ENCODE results near the gene OTOA.
"Not testable (repeated sequence)": the region's sequence is repeated elsewhere in the genome, so short reads cannot be mapped to it uniquely, and the experiment has no call there.

The OTOA gene

GRCh38 chr16:21663889-21664647 is at the start of gene OTOA:
Gene OTOA (plus strand): TSS chr16:21663968. CDS start chr16:21678515, 14,547 bp downstream.
- DNase-seq: peak; percentile 12

- no peak for DNase-seq
Measured at GRCh38 chr16:21614896-21615295, 48.9 kb upstream of the OTOA start.

GRCh38 chr16:21617607-21618006 is 46.2 kb upstream of the OTOA start:
- DNase-seq: no peak

- DNase-seq: no peak
Measured at GRCh38 chr16:21618281-21618680, 45.5 kb upstream of the OTOA start.

- DNase-seq: no peak
Measured at GRCh38 chr16:21619765-21620425, 43.9 kb upstream of the OTOA start.

- DNase-seq: no peak
Measured at GRCh38 chr16:21620592-21620991, 43.2 kb upstream of the OTOA start.

- DNase-seq: no peak
Measured at GRCh38 chr16:21622545-21622944, 41.2 kb upstream of the OTOA start.

- DNase-seq: no peak
Measured at GRCh38 chr16:21625026-21625425, 38.7 kb upstream of the OTOA start.

GRCh38 chr16:21626659-21627277 is 37.0 kb upstream of the OTOA start:
- peak; percentile 4 for DNase-seq

- no peak for DNase-seq
Measured at GRCh38 chr16:21628121-21628726, 35.5 kb upstream of the OTOA start.

- no peak for DNase-seq
Measured at GRCh38 chr16:21628772-21629171, 35.0 kb upstream of the OTOA start.

GRCh38 chr16:21629616-21630539 is 33.9 kb upstream of the OTOA start:
- not testable (repeated sequence) for DNase-seq

- not testable (repeated sequence) for DNase-seq
Measured at GRCh38 chr16:21630866-21631265, 32.9 kb upstream of the OTOA start.

GRCh38 chr16:21631376-21631775 is 32.4 kb upstream of the OTOA start:
- DNase-seq: not testable (repeated sequence)

GRCh38 chr16:21631951-21632575 is 31.7 kb upstream of the OTOA start:
- not testable (repeated sequence) for DNase-seq

- no peak for DNase-seq
Measured at GRCh38 chr16:21634216-21634615, 29.6 kb upstream of the OTOA start.

GRCh38 chr16:21635694-21636093 is 28.1 kb upstream of the OTOA start:
- DNase-seq: not testable (repeated sequence)

GRCh38 chr16:21637032-21637968 is 26.5 kb upstream of the OTOA start:
- DNase-seq: no peak

GRCh38 chr16:21638573-21638975 is 25.2 kb upstream of the OTOA start:
- no peak for DNase-seq

- DNase-seq: no peak
Measured at GRCh38 chr16:21639493-21639892, 24.3 kb upstream of the OTOA start.

- no peak for DNase-seq
Measured at GRCh38 chr16:21641916-21642315, 21.9 kb upstream of the OTOA start.
